K562 (cell line): ENCODE data around the gene WDR86. TPM values are rescaled to one million over a fixed set of nuclear protein-coding genes. Genes with fewer than 3 reads are reported as not detected.

Experiments
- ATAC-seq: fragments of 200-7000 bp; cut with Tn5 transposase; 3 replicates; pipeline ENCODE4 v1.9.1; 2020; ENCODE audit warnings: moderate library complexity
- BruUV-seq: library from RNA; stranded (reverse); fragments of 400-500 nt; replicated peaks from 2 replicates; lab custom pipeline; 2021; lab: Mats Ljungman, UMichigan
- CTCF ChIA-PET: fragments of 300-600 bp; formaldehyde crosslinking; extraction: SDS; loops from one replicate; lab custom pipeline; 2021; ENCODE audit warnings: low intra/inter-chr PET ratio; lab: Yijun Ruan, JAX
- POLR2A ChIA-PET: fragments of 300-600, 350-650 bp; sonication (Branson Sonifier 250); formaldehyde crosslinking; extraction: SDS; loops from one replicate; lab custom pipeline; 2021; ENCODE audit warnings: antibody characterized with exemption, inconsistent platforms; lab: Yijun Ruan, JAX
- DNase-seq, 4 experiments: peaks; one replicate each; pipeline versions ENCODE4 v3.0.0 to v3.0.0-alpha.2; 2011 to 2018; ENCODE audit warnings: low spot score in 3 of 4, mixed read lengths in 3 of 4; ENCODE audit errors: extremely low read depth in 1 of 4
- FAIRE-seq: peaks from 2 replicates; lab custom pipeline; 2011; peaks lifted over from hg19 to GRCh38; lab: Jason Lieb, UNC
- H2AFZ ChIP-seq: 2 replicates; pipeline ENCODE4 v1.6.0; 2011; ENCODE audit warnings: low read depth, low read length, control low read depth, inconsistent platforms
- H3K27ac ChIP-seq: fragments of 200-600 bp; 3 replicates; pipeline ENCODE4 v1.8.0; 2011; ENCODE audit warnings: low read depth, mild to moderate bottlenecking, control low read depth, inconsistent platforms, low read length, moderate library complexity, mixed read lengths; ENCODE audit errors: extremely low read depth
- H3K27me3 ChIP-seq, 2 experiments: fragments of 300-600 bp in 1 of 2; 2 replicates in 1 of 2; 3 replicates in 1 of 2; pipeline versions ENCODE4 v1.6.0 to v1.8.0; 2011; ENCODE audit warnings: inconsistent platforms in 2 of 2, low read length in 2 of 2, mild to moderate bottlenecking in 1 of 2, mixed read lengths in 1 of 2, moderate library complexity in 1 of 2; ENCODE audit not compliant: control insufficient read depth in 2 of 2, insufficient read depth in 2 of 2
- H3K36me3 ChIP-seq: fragments of 300-600 bp; 3 replicates; pipeline ENCODE4 v1.8.0; 2011; ENCODE audit warnings: mild to moderate bottlenecking, low read length, inconsistent platforms; ENCODE audit not compliant: control insufficient read depth, insufficient read depth
- H3K4me1 ChIP-seq, 2 experiments: fragments of 200-600 bp in 1 of 2; replicated peaks in 1 of 2; 2 replicates in 1 of 2; 3 replicates in 1 of 2; pipeline versions ENCODE4 v1.5.1 to v1.8.0; 2011; ENCODE audit warnings: inconsistent platforms in 2 of 2, low read length in 2 of 2, mild to moderate bottlenecking in 1 of 2, mixed read lengths in 1 of 2, moderate library complexity in 1 of 2; ENCODE audit not compliant: control insufficient read depth in 2 of 2, insufficient read depth in 2 of 2
- H3K4me2 ChIP-seq: 2 replicates; pipeline ENCODE4 v1.6.1; 2011; ENCODE audit warnings: low read length, control low read depth, inconsistent platforms, mixed read lengths; ENCODE audit not compliant: insufficient read depth
- H3K4me3 ChIP-seq: fragments of 200-600 bp; sonication (generic), shearing (Covaris generic); 2 replicates; pipeline ENCODE4 v1.5.1; 2016; ENCODE audit warnings: control low read depth, inconsistent platforms
- H3K79me2 ChIP-seq: fragments of 200-600 bp; 3 replicates; pipeline ENCODE4 v1.8.0; 2011; ENCODE audit warnings: low read length, inconsistent platforms; ENCODE audit not compliant: control insufficient read depth, insufficient read depth
- H3K9ac ChIP-seq, 2 experiments: 2 replicates each; pipeline versions ENCODE4 v1.6.0 to v1.6.1; 2011; ENCODE audit warnings: low read depth in 2 of 2, low read length in 2 of 2, control low read depth in 1 of 2, inconsistent platforms in 1 of 2, mild to moderate bottlenecking in 1 of 2, mixed read lengths in 1 of 2; ENCODE audit not compliant: insufficient read depth in 1 of 2
- H3K9me1 ChIP-seq: one replicate; pipeline ENCODE4 v1.6.0; 2011; ENCODE audit warnings: inconsistent platforms, mild to moderate bottlenecking, low read length, moderate library complexity; ENCODE audit not compliant: control insufficient read depth, insufficient read depth
- H3K9me3 ChIP-seq: replicated peaks from 2 replicates; pipeline ENCODE4 v1.5.1; 2011; ENCODE audit warnings: low read depth, low read length, inconsistent platforms; ENCODE audit not compliant: control insufficient read depth, insufficient read depth
- H4K20me1 ChIP-seq: replicated peaks from 2 replicates; pipeline ENCODE4 v1.6.1; 2011; ENCODE audit warnings: low read length, inconsistent platforms, mixed read lengths; ENCODE audit not compliant: control insufficient read depth, insufficient read depth
- FOXJ3 ChIP-seq: sonication (generic); formaldehyde crosslinking; IDR thresholded peaks from 2 replicates; pipeline ENCODE4 v1.4.0; 2020; ENCODE audit warnings: mild to moderate bottlenecking, missing genetic modification reagents
- JUNB ChIP-seq: fragments of 450-650 bp; formaldehyde crosslinking; conservative IDR thresholded peaks from 2 replicates; pipeline ENCODE4 v1.4.0; 2020; ENCODE audit warnings: mild to moderate bottlenecking
- ZBTB43 ChIP-seq: sonication (generic); formaldehyde crosslinking; IDR thresholded peaks from 2 replicates; pipeline ENCODE4 v1.8.0; 2023; ENCODE audit warnings: mild to moderate bottlenecking, missing genetic modification reagents
- ZNF316 ChIP-seq: fragments of 450-650 bp; IDR thresholded peaks from 2 replicates; pipeline ENCODE4 v1.6.1; 2016
- ZSCAN32 ChIP-seq: fragments of 450-650 bp; formaldehyde crosslinking; IDR thresholded peaks from 2 replicates; pipeline ENCODE4 v1.4.0; 2020; ENCODE audit warnings: mild to moderate bottlenecking, moderate library complexity
- WGBS: fragments of 100-300 bp; shearing (Covaris generic); methylation state at CpG from one replicate; pipeline ENCODE4 v1.1.6; 2016; ENCODE audit warnings: low coverage, mixed read lengths; ENCODE audit not compliant: insufficient coverage; ENCODE audit errors: missing lambda C conversion rate; 5-methylcytosine and 5-hydroxymethylcytosine counted together
- in situ Hi-C: fragments of 300-500 bp; cut with MboI; formaldehyde crosslinking; loops from 4 replicates; pipeline ENCODE4 v1.15.0; 2018; ENCODE audit warnings: inconsistent platforms, mixed read lengths
- intact Hi-C: fragments of 100-400 bp; cut with micrococcal nuclease; formaldehyde crosslinking; loops from 2 replicates; pipeline ENCODE4 v1.14.2; 2022
- polyA plus RNA-seq, 8 experiments: library from polyadenylated mRNA; depleted of rRNA in 4 of 8; stranded (reverse) in 5 of 8; unstranded in 3 of 8; fragments of >200 nt; fragmentation: Nextera tagmentation in 2 of 8; fragmentation: Illumina TruSeq in 1 of 8; extraction: Ambion mirVana in 2 of 8; extraction: Trizol in 1 of 8; gene quantifications; 2 replicates each; pipeline versions ENCODE4 v1.2.1 to v1.2.3, GENCODE V29; 2011 to 2014; ENCODE audit warnings: inconsistent platforms in 1 of 8, missing spikeins in 1 of 8
- total RNA-seq, 7 experiments: library from RNA; depleted of rRNA in 6 of 7; stranded (reverse); fragments of >200 nt in 6 of 7; fragmentation: Illumina TruSeq in 2 of 7; extraction: Trizol in 2 of 7; gene quantifications; 2 replicates each; pipeline versions ENCODE4 v1.2.1 to v1.2.3, GENCODE V29; 2011 to 2021; ENCODE audit warnings: low replicate concordance in 1 of 7

WDR86 gene
- total and polyA plus RNA-seq, 9 of the 15 experiments (the other 6 are each of a cell fraction or from before 2014, with no cell fraction given): 0.24 TPM; not detected in 8

- no peak for TF ChIP-seq ZSCAN32 (CRISPR knock-in tag)
- no peak for TF ChIP-seq ZNF316
- TF ChIP-seq, all 486 proteins: peak for 0
These were observed 3.4 kb upstream of the WDR86 start (continued) for GRCh38 chr7:151413241-151413640.

- H3K9ac ChIP-seq: no peak overlapping the region
- ChIA-PET CTCF (interaction anchor here (0.7 kb wide), 1 partner anchor 199 kb away, joined by 3 read pairs; no protein-coding TSS in a partner anchor), POLR2A (interaction anchor here (0.7 kb wide), 1 partner anchor 11 kb away, joined by 4 read pairs; no protein-coding TSS in a partner anchor)
- DNase-seq (no peak), FAIRE-seq (no peak), ATAC-seq (no peak)
- H2AFZ ChIP-seq: peak overlapping the region; percentile 76; the same call in 1 of the 2 replicates
- H3K27me3 ChIP-seq: peaks cover 4 to 14% of the 10 kb centered on the region in 2 experiments; a peak in 3 of 5 replicates
- no peaks in the 10 kb centered on the region for H4K20me1 ChIP-seq
- in situ Hi-C loops: no loop called here
- 32% methylated on average over 4 of the region's 4 CpGs for WGBS
- no peaks in the 10 kb centered on the region for H3K9me1 ChIP-seq
- H3K4me2 ChIP-seq: no peak overlapping the region
- TF ChIP-seq FOXJ3 (CRISPR knock-in tag): no peak
- TF ChIP-seq ZBTB43: no peak
- TF ChIP-seq JUNB (CRISPR knock-in tag): no peak
- TF ChIP-seq, all 486 proteins: peak for 0
- intact Hi-C loops: loop anchor here (5.0 kb wide), 1 partner anchor 35 kb away; no protein-coding TSS in a partner anchor
- H3K9me3 ChIP-seq: no peaks in the 10 kb centered on the region; the same call in 1 of the 2 replicates
- H3K4me3 ChIP-seq: no peak overlapping the region
- no peaks in the 10 kb centered on the region for H3K79me2 ChIP-seq
- no peaks in the 10 kb centered on the region for H3K36me3 ChIP-seq
- BruUV-seq: no TSS peak
- H3K27ac ChIP-seq: no peak overlapping the region
- peaks cover 11 to 17% of the 10 kb centered on the region in 2 experiments for H3K4me1 ChIP-seq
These were observed 2.5 kb upstream of the WDR86 start for GRCh38 chr7:151412318-151412717.
